Upper lobe of left lung (tissue), 4 donors: ENCODE results near the gene BROX.

Experiments
- CTCF ChIP-seq, 6 experiments: fragments of 450-650 bp in 4 of 6; fragments of 200-600 bp in 2 of 6; sonication (generic) in 2 of 6; IDR thresholded peaks; one replicate each; pipeline ENCODE4 v1.5.1; 2016 to 2019; ENCODE audit warnings: antibody characterized with exemption in 6 of 6
- POLR2A ChIP-seq, 4 donors: fragments of 450-650 bp; IDR thresholded peaks; one replicate each; pipeline ENCODE4 v1.5.1; 2016 to 2017; ENCODE audit warnings: antibody characterized with exemption in 4 of 4, mild to moderate bottlenecking in 2 of 4
- POLR2AphosphoS5 ChIP-seq, 2 donors: sonication (generic); formaldehyde crosslinking; IDR thresholded peaks; one replicate each; pipeline ENCODE4 v1.5.1; 2017; ENCODE audit warnings: antibody characterized with exemption in 2 of 2

GRCh38 chr1:222754366-222755139 lies 42.2 kb downstream of the BROX start:
- TF ChIP-seq CTCF (IDR thresholded peaks at IDR 0.05) (no peak), POLR2A (IDR thresholded peaks at IDR 0.05) (no peak), POLR2AphosphoS5 (IDR thresholded peaks at IDR 0.05) (no peak)
